ENCODE data around the gene CXCR3. TPM values are rescaled to one million over a fixed set of nuclear protein-coding genes. Genes with fewer than 3 reads are reported as not detected.
A peak's percentile ranks its signal among the peaks of the same experiment; 100 is the strongest.
"Not testable (repeated sequence)": the region's sequence is repeated elsewhere in the genome, so short reads cannot be mapped to it uniquely, and the experiment has no call there.

CXCR3 gene
- total and polyA plus RNA-seq, 11 donors: 0.11 to 2.6 (median 0.29) TPM; not detected in 6

GRCh38 chrX:71657267-71657666 is 39.0 kb upstream of the CXCR3 start:
- Histone ChIP-seq H3K9me3 (no peaks in the 10 kb centered on the region), H3K27me3 (no peaks in the 10 kb centered on the region), H3K4me3 (no peak overlapping the region), H3K36me3 (no peaks in the 10 kb centered on the region), H3K27ac (no peak overlapping the region), H3K4me1 (no peaks in the 10 kb centered on the region)
- ATAC-seq (no peak), DNase-seq (no peak)
- intact Hi-C loops (cut with DNase I): no loop called here
- TF ChIP-seq POLR2A (IDR thresholded peaks at IDR 0.05) (no peak), CTCF (IDR thresholded peaks at IDR 0.05) (no peak)
- 72 to 89% (median 78%) methylated on average over 4 of the region's 4 CpGs for WGBS, 4 donors

GRCh38 chrX:71653344-71653743 is 35.0 kb upstream of the CXCR3 start:
- Histone ChIP-seq H3K4me1 (no peaks in the 10 kb centered on the region), H3K9me3 (no peaks in the 10 kb centered on the region), H3K36me3 (no peaks in the 10 kb centered on the region), H3K27me3 (no peaks in the 10 kb centered on the region), H3K4me3 (no peak overlapping the region), H3K27ac (no peak overlapping the region)
- ATAC-seq (no peak), DNase-seq (no peak)
- intact Hi-C loops (cut with DNase I): loop anchor here in 3 of 10 donors (5.0 kb wide), 2 partner anchors 36 to 221 kb away; partner anchors contain the start of gene CXCR3 (in 1 of the 3)
- 88 to 93% (median 91%) methylated on average over 2 of the region's 2 CpGs for WGBS, 4 donors
- no peak for TF ChIP-seq POLR2A (IDR thresholded peaks at IDR 0.05)
- TF ChIP-seq CTCF (IDR thresholded peaks at IDR 0.05): no peak

- 30 to 43% (median 39%) methylated on average over 2 of the region's 2 CpGs for WGBS, 4 donors
- Histone ChIP-seq H3K27me3 (no peaks in the 10 kb centered on the region), H3K36me3 (no peaks in the 10 kb centered on the region), H3K9me3 (no peaks in the 10 kb centered on the region), H3K4me1 (no peaks in the 10 kb centered on the region), H3K4me3 (no peak overlapping the region), H3K27ac (no peak overlapping the region)
- intact Hi-C loops (cut with DNase I): loop anchor here in 3 of 10 donors (5.0 kb wide), 2 partner anchors 35 to 220 kb away; partner anchors contain the start of gene CXCR3 (in 1 of the 3)
- peak in 3 of 4 donors; percentile 36 to 47 (median 42) for ATAC-seq
- no peak for TF ChIP-seq POLR2A (IDR thresholded peaks at IDR 0.05)
- peak; percentile 38 to 66 (median 53) for TF ChIP-seq CTCF (IDR thresholded peaks at IDR 0.05)
- no peak for DNase-seq
Measured at GRCh38 chrX:71652405-71652804, 34.1 kb upstream of the CXCR3 start.

GRCh38 chrX:71650333-71650969 is 32.1 kb upstream of the CXCR3 start:
- Histone ChIP-seq H3K9me3 (no peaks in the 10 kb centered on the region), H3K4me1 (no peaks in the 10 kb centered on the region), H3K4me3 (no peak overlapping the region), H3K27me3 (no peaks in the 10 kb centered on the region), H3K27ac (no peak overlapping the region), H3K36me3 (no peaks in the 10 kb centered on the region)
- ATAC-seq (peak; percentile 75 to 85 (median 81)), DNase-seq (no peak)
- intact Hi-C loops (cut with DNase I): loop anchor here in 3 of 10 donors (5.0 kb wide), 2 partner anchors 33 to 218 kb away; partner anchors contain the start of gene CXCR3 (in 1 of the 3)
- 52 to 61% (median 57%) methylated on average over 4 of the region's 4 CpGs for WGBS, 4 donors
- TF ChIP-seq CTCF (IDR thresholded peaks at IDR 0.05): peak in 10 of 12 donors; percentile 8 to 43 (median 23)
- no peak for TF ChIP-seq POLR2A (IDR thresholded peaks at IDR 0.05)

GRCh38 chrX:71644406-71644805 is 26.1 kb upstream of the CXCR3 start:
- DNase-seq; H3K9me3 ChIP-seq; H3K4me3 ChIP-seq; ATAC-seq; H3K27ac ChIP-seq; intact Hi-C loops (cut with DNase I); H3K4me1 ChIP-seq; H3K27me3 ChIP-seq; H3K36me3 ChIP-seq: not testable (repeated sequence)
- 41 to 52% (median 46%) methylated on average over 5 to 6 of the region's 6 CpGs for WGBS, 4 donors

Measured in heart left ventricle (tissue), 16 donors.